Measurements from ENCODE around the gene CGB8.
"Not testable (repeated sequence)": the region's sequence is repeated elsewhere in the genome, so short reads cannot be mapped to it uniquely, and the experiment has no call there.

Gene CGB8

GRCh38 chr19:49029749-49030148 is 19.2 kb downstream of the CGB8 start:
- DNase-seq, result not testable (repeated sequence)

- not testable (repeated sequence) for DNase-seq
These were observed 20.2 kb downstream of the CGB8 start for GRCh38 chr19:49028686-49029085.

GRCh38 chr19:49025599-49025998 is 23.3 kb downstream of the CGB8 start:
- DNase-seq, result not testable (repeated sequence)

- not testable (repeated sequence) for DNase-seq
These were observed 23.8 kb downstream of the CGB8 start for GRCh38 chr19:49025088-49025487.

GRCh38 chr19:49024233-49024632 is 24.7 kb downstream of the CGB8 start, which contains the start of gene CGB3:
TSS of gene CGB3 (minus strand) at chr19:49024333. CDS start at chr19:49023971, 362 bp downstream.
- not testable (repeated sequence) for DNase-seq

GRCh38 chr19:49022116-49022515 is 26.8 kb downstream of the CGB8 start:
- no peak for DNase-seq

GRCh38 chr19:49020931-49021895 is 27.7 kb downstream of the CGB8 start:
- no peak for DNase-seq

GRCh38 chr19:49020342-49020741 is 28.6 kb downstream of the CGB8 start:
- DNase-seq, result no peak

GRCh38 chr19:49019242-49019932 is 29.5 kb downstream of the CGB8 start:
- DNase-seq, result peak; percentile 46

GRCh38 chr19:49018388-49019241 is 30.3 kb downstream of the CGB8 start:
- DNase-seq, result not testable (repeated sequence)

- peak; percentile 62 for DNase-seq
These were observed 31.1 kb downstream of the CGB8 start for GRCh38 chr19:49017666-49018351.

GRCh38 chr19:49017041-49017665 is 31.8 kb downstream of the CGB8 start, which contains the start of gene LHB:
TSS of gene LHB (minus strand) at chr19:49017091. CDS start at chr19:49017081, 10 bp downstream.
- no peak for DNase-seq

- no peak for DNase-seq
These were observed 32.7 kb downstream of the CGB8 start for GRCh38 chr19:49016067-49016839.

GRCh38 chr19:49014870-49015255 is 34.0 kb downstream of the CGB8 start:
- no peak for DNase-seq

- no peak for DNase-seq
These were observed 34.6 kb downstream of the CGB8 start for GRCh38 chr19:49014123-49014869.

- no peak for DNase-seq
These were observed 37.7 kb downstream of the CGB8 start for GRCh38 chr19:49011194-49011593.

GRCh38 chr19:49010453-49010852 is 38.5 kb downstream of the CGB8 start:
- no peak for DNase-seq

GRCh38 chr19:49009828-49010227 is 39.1 kb downstream of the CGB8 start:
- DNase-seq, result no peak

GRCh38 chr19:49006905-49007304 is 42.0 kb downstream of the CGB8 start:
- no peak for DNase-seq

Measured in NCI-H2171 (cell line).